NCI-H69 (cell line): ENCODE data around the gene WNT9A.
"Not testable (repeated sequence)": the region's sequence is repeated elsewhere in the genome, so short reads cannot be mapped to it uniquely, and the experiment has no call there.

Experiments used
- DNase-seq: peaks from one replicate; lab custom pipeline; 2025; lab: John Stamatoyannopoulos, UW

Gene WNT9A

DNA sequence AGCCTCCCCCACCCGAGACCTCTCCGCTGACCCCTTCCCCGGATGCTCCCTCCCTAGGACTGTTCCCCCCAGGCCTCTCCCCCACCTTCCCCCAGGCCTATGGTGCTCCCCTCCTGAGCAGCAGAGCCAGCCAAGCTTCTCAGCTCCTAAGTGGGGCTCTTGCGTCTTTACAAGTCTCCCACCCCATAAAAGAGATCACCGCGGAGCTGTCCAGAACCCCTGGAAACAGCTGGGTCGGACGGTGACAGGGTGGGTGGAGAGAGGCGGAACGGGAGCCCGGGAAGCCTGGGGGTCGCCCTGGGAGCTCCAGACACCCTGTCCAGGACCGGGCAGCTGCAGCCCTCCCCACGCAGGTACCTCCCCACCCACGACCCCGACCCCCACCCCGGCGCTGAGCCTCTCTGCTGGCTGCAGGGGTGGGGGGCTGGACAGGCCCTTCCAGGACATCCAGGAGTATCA is 61.2 kb downstream of the WNT9A start:
- no peak for DNase-seq

DNA sequence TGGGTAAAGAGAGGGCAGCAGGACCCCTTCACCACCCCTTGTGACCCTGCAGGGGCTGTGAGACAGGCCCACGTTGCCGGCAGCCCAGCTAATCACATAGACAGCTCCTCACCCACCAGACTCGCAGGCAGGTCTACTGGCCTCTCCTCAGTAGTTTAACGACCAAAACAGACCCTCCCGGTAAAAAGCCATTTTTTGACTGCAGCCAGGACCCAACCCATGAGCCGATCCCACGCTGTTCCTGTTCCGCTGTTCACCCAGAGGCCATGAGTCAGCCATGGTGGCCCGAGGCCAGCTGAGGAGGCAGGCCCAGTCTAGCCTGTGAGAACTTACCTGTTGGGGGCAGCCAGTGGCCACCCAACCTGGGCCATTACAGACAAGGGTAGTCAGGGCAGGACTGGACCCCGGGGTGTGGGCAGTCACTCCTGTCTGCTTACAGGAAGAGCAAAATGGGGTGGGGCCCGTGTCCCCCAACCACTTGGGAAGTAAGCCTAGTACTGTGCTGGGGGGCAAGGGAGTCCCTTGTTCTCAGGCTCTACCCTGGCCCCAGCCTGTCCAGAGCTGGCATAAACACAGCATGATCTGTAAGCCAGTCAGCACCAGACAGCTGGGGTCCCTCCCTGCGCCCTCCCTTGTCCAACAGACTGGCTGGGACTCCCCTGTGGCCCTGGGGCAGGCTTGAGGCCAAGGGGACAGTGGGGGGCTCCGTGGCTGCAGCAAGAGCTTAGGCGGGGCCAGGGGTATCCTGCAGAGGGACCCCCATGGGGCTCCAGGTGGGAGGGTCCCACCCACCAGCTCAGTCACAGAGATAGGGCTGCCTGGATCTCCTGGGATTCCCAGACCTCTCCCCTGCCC is 61.9 kb downstream of the WNT9A start:
- no peak for DNase-seq

DNA sequence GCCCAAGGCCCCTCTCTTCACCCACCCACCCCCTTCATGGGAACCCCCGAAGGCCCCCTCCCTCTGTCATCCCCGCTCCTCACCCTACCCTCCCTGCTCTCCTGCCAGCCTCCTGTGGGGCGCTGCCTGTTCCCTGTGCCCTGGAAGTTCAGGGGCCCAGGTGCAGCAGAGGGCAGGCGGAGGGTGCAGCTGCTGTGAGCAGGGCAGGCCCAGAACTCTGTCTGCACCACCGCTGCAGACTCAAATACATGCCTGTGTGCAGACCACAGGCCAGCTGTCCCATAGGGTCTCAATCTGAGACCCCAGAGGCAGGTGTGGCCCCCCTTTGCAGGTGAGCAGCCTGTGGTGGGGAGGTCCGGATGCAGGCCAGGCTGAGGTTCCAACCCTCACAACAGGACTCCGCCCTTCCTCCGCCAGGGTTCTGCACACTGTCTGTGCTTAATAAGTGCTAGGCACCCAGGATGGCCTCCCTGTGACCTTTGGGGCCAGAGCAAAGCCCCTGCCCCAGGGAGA is 62.5 kb downstream of the WNT9A start:
- DNase-seq: no peak

DNA sequence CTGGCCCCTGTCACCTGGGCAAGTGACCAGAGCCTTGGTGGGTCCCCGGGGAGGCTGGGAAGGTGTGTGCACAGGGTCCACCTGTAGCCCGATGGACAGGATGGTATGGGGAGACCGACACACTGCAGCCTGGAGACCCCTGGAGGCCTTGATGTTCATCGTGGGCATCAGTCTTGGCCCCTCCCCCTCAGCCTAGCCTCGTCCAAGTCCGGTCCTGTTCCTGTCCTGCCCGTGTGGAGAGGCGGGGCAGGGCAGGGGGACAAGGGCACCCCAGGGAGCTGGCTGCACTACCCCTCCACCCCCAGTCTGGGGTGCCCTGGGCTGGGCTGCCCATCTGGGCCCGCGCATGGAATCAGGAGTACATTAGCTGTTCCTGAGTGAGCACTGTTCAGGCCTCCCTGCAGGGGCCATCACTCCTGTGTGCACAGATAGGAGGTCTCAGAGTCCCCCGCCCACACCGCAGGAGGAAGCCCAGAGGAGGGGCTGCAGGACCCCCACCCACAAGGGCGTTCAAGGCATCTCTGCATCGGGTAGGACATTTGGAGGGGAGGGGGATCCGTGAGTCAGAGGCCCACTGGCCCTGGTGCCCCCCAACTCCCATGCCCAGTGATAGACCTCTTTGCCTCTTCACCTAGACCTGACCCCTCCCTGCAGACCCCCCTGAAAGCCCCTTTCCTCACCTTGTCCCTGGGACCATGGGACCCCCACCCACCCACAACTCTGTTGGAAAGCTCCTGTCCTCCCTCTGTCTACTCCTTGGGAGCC is 63.2 kb downstream of the WNT9A start:
- no peak for DNase-seq

DNA sequence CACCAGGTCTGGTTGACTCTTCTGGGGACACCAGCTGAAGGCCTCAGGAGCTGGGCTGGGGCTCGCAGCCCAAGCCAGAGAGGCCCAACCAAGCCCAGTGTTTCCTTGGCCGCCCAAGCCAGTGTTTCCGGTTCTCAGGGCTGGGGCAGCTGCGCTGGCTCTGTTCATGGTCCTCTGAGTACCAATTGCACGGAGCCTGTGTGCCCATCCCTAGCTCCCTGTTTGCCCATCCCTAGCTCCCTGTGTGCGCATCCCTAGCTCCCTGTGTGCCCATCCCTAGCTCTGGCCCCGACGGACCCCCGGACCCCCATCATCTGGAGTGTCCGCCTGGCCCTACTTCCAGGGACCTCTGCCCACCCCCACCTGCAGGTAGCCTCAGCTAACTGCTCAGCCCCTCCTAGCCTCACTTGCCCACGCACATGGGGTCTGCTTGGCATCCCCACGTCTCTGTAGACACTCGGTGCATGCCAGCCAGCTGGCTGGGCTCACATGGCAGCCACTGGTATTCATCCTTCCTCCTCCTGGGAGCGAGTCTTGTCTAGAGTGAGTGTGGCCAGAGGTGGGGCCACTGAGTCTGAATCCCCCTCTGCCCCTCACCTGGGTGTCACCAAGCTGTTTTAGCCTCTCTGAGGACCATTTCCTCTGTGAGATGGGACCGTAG is 64.0 kb downstream of the WNT9A start:
- DNase-seq: no peak

DNA sequence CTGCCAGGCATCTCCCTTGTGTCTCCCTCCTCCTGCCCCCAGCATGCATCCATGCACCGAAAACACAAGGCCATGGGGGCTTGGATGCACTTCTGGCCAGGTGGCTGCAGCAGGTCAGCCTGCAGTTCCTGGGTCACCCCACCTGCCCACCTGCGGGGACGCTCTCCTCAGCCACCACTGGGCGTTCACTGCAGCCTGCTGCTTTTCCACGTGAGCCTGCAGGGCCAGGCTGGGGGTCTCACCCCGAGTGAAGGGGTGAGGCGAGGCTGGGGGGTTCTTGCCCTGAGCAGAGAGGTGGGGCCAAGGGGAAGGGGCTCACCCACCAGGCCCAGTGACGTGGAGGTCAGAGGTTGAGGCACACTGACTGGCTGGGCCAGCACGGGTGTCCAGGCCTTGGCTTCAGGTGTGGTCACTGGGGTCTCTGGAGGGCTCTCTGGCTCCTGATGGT is 64.6 kb downstream of the WNT9A start:
- DNase-seq: no peak

DNA sequence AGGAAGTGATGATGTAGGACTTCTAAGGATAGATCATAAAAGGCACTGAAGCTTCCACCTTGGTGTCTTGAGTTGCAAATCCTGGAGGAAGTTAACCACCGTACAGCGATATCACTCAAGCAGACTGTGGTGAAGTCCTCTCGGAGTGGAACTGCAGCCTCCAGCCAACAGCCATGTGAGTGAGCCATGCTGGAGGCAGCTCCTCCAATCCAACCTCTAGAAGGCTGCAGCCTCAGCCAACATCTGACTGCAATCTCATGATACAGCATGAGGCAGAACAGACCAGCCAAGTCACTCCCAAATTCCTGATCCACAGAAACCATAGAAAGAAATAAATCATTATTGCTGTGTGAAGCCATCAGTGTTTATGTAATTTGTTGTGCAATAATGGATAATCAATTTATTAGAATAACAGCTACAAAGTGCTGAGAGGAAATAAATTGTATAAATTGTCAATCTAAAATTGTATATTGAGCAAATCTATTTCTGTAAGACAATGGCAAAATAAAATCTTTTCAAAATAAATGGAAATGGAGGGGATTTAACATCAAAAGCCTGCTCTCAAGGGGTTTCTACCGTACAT is 67.3 kb downstream of the WNT9A start:
- no peak for DNase-seq

DNA sequence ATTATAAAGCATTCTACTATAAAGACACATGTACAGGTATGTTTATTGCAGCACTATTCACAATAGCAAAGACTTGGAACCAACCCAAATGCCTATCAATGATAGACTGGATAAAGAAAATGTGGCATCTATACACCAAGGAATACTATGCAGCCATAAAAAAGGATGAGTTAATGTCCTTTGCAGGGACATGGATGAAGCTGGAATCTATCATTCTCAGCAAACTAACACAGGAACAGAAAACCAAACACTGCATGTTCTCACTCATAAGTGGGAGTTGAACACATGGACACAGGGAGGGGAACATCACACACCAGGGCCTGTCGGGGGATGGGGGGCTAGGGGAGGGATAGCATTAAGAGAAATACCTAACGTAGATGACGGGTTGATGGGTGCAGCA is 69.9 kb downstream of the WNT9A start:
- DNase-seq: not testable (repeated sequence)

DNA sequence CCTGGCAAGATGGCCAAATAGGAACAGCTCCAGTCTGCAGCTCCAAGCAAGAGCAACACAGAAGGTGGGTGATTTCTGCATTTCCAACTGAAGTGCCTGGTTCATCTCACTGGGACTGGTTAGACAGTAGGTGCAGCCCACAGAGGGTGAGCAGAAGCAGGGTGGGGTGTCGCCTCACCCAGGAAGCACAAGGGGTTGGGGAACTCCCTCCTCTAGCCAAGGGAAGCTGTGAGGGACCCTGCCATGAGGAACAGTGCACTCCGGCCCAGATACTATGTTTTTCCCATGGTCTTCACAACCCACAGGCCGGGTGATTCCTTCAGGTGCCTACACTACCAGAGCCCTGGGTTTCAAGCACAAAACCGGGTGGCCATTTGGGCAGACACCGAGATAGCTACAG is 75.8 kb downstream of the WNT9A start:
- DNase-seq: not testable (repeated sequence)

DNA sequence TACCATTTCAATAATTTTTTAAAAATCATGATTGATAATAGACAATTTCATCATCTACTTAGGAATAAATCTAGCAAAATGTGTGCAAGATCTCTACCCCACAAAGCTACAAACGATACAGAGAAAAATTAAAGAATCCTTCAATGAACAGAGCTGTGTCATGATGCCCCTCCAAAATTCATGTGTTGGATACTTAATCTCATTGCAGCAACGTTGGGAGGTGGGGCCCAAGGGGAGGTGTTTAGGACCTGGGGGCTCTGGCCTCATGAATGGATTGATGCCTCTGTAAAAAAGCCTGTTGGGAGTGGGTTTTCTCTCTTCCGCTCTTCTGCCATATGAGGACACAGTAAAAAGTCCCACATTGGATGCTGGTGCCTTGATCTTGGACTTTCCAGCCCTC is 77.4 kb downstream of the WNT9A start:
- DNase-seq: no peak

DNA sequence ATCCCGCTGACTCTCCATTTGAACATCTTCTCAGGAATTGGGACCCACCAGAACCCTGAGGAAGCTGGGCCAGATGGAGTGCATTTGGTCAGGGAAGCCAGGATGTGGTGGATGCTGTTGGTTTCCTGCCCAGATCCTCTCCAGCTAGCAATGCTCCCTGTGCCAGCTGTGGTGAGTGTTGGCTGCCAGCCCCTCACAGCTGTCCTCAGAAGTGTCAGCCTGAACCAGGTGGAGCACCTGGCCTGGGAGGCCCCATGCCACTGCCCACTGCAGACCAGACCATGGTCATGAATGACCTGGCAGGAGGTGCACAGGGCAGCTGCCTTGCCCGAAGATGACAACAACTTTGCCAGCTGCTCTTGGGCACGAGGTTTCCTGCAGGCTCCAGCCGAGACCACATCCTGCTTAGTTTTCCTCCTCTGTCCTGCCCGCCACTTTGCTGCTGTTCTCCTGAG is 77.9 kb downstream of the WNT9A start:
- peak; percentile 36 for DNase-seq

DNA sequence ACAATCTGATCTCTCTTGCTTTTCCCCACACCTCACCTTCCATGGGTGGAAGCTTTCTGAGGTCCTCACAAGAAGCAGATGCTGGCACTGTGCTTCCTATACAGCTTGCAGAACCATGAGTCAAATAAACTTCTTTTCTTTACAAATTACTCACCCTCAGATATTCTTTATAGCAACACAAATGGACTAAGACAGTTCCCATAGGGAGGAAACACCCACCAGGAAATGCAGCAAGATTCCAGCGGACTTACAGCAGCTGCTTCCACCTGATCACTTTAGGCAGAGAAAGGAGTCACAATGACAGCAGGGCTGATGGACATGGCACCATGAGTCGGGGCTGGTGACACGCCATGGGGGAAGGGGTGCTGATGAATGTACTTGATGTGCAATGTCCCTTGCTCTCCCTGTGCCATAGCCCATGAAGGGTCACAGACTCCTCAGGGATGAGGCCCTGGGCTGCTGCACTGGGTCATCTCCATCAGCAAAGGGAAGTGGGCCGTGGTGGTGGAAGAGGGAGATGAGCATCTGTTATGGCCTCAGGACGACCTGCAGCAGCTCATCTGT is 78.4 kb downstream of the WNT9A start:
- DNase-seq: no peak
